ENCODE results near the gene MYOG.

- TF ChIP-seq CTCF (IDR thresholded peaks at IDR 0.05) (no peak), EP300 (IDR thresholded peaks at IDR 0.05) (no peak), POLR2AphosphoS5 (IDR thresholded peaks at IDR 0.05) (no peak), POLR2A (IDR thresholded peaks at IDR 0.05) (no peak)
These were observed 3.8 kb upstream of the MYOG start for GRCh38 chr1:203089651-203090045.
